NCI-H345 (cell line): Measurements from ENCODE around the gene WIPI1.
"Not testable (repeated sequence)": the region's sequence is repeated elsewhere in the genome, so short reads cannot be mapped to it uniquely, and the experiment has no call there.

Experiments used
- DNase-seq: peaks from one replicate; lab custom pipeline; 2025; lab: John Stamatoyannopoulos, UW

The WIPI1 gene

DNA sequence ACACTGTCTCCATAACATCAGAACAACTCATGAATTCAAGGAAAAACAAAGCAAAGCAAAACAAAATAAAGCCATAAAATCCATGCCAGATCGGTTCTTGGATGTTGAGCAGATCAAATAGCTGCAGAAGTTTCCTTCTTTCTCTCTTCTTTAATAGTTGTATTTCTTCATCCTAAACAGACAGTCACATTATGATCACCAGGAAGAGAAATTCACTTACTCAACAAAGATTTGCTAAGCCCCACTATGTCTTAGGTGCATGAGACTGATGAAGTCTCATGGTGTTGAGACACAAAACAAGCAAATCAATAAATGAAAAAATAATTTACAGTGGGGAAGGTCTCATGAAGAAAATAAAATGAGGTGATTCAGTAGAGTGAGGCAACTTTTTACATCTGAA lies 72.8 kb downstream of the WIPI1 start:
- no peak for DNase-seq

DNA sequence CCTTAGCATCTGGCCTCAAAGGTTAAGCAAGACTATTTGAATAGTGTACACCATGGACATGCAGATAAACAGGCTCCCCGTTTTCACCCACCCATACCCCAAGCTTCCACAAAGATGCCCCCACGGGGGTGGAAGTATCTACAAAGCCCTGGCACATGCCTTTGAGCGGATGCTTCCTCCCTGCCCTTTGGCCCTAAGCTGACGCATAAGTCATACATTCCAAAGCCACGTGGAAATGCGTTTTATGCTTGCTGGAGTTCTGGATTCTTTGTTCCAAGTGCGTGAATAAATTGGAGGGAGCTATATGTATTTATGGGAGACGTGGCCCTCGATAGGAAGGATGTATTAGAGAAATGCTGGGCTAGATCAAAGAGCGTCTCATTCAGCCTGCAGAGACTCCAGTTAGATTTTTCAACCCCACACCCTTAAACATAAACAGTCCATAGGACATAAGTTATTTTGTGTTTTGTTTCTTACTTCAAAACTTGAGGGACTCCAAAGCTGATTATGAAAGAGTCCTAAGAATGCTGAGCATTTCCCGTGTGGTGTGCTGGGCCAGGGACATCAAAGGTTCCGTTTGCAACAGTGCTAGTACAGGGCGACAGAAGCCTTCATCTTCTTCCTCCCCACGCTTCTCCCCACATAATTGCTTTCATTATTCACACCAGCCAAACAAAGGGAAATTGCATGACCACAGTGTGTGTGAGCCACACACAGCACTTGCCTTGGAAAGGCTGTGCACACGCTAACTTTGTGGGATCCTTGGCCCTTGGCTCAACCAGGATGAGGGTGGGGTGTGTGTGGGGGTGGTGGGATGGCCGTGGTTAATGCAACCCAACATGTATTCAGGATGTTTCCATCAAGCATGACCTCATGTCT lies 73.6 kb downstream of the WIPI1 start:
- DNase-seq = no peak

DNA sequence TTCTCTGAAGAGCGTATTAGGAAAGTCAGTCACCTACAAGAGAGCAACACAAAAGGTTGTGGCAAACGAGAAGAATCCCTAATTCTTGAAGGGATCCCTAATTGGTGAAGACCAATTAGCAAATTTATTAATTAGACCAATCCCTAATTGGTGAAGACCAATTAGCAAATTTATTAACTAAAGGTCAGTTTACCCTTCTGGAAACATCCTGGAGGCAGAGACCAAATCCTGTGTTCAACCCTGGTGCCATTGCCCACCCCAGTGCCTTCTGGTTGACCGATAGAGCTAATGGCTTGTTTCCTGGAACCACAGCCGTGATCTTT lies 74.2 kb downstream of the WIPI1 start:
- no peak for DNase-seq

DNA sequence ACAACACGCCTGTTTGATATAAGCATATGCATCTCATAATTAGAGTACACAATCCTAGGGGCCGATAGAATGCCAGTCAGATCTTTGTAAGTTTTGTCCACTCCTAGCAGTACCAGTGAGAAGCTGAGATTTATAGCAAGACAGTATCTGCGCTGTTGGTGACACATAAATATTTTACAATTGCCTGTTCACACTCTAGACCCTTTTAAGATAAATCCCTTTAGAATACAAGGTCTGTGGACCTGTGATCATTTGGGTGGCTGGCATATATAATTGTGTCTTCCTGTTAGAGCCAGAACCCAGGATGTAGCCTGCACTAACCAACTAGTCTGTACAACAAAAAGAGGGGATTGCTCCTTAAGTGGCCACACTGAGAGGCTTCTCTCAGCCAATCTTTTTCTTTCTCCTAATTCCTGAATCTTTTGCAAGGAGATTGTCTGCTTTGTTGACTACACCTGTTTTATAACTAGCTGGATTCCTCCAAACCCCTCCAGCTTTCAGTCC lies 74.7 kb downstream of the WIPI1 start:
- DNase-seq = no peak

DNA sequence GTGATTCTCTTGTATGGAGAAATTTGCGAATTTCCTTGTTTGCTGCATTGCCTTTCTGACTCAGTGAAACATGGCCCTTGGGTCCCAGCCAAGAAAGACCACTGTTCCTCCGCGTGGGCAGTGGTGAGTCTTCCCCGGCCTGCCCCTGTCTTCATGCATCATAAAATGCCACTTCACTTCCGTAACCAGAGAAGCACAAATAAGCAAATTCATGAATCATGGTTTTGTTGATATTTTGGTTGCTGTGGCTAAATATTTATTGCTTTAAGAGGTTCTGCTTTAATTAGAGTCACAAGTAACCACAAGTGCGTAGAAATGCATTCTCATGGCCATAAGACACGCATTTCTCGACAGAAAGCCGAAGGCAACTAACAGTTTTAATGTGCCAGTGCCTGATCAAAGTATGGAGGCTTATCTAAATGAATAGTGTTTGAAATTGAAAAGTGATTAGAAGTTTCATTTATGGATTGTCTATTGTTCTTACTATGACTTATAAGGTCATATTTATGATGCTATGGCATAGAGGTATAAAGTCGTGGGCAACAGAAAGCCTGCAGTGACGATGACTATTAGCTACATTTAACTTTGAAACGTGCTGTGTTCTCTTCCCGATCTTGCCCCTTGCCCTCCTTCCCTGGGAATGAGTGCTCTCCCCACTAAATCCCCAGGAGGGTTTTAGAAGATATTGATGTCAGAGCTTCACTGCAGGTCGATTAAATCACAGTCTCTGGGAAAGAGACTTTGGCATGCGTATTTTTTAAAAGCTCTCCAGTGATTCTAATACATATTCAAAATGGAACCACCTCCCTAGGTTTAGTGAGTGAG lies 76.0 kb downstream of the WIPI1 start:
- no peak for DNase-seq

DNA sequence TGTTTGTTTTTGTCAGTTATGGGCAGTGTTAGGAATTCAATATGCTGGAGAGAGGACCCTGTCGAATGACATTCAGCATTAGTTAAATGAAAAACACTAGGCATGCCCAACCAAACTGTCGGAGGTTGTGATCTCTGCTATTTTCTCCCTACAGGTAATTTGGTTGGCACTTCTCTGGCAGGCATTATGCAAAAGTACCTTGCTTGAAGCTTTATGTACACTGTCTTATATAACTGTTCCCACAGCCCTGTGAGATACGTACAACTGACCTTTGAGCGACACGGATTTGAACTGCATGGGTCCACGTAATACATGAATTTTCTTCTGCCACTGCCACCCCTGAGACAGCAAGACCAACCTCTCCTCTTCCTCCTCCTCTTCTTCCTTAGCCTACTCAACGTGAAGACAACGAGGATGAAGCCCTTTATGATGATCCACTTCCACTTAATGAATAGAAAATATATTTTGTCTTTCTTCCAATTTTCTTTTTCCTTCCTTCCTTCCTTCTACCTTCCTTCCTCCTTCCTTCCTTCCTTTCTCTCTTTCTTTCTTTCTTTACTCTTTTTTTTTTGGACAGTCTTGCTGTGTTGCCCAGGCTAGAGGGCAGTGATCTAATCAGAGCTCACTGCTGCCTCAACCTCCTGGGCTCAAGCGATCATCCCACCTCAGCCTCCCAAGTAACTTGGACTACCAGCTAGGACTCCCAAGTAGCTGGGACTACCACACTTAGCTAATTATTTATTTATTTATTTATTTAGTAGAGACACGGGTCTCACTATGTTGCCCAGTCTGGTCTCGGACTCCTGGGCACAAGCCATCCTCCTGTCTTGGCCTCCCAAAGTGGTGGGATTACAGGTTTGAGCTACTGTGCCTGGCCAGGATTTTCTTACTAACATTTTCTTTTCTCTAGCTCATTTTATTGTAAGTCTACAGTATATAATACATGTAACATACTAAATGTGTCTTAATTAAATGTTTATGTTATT lies 77.3 kb downstream of the WIPI1 start:
- no peak for DNase-seq

DNA sequence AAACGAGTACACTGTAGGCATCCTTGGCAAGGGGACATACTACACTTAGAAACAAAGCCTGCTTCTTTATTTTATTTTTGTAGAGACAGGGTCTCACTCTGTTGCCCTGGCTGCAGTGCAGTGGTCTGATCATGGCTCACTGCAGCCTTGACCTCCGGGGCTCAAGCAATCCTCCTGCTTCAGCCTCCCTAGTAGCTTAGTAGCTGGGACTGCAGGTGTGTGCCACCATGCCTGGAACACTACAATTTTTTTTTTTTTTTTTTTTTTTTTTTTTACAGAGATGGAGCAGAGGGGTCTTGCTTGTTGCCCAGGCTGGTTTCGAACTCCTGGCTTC lies 78.2 kb downstream of the WIPI1 start:
- no peak for DNase-seq

DNA sequence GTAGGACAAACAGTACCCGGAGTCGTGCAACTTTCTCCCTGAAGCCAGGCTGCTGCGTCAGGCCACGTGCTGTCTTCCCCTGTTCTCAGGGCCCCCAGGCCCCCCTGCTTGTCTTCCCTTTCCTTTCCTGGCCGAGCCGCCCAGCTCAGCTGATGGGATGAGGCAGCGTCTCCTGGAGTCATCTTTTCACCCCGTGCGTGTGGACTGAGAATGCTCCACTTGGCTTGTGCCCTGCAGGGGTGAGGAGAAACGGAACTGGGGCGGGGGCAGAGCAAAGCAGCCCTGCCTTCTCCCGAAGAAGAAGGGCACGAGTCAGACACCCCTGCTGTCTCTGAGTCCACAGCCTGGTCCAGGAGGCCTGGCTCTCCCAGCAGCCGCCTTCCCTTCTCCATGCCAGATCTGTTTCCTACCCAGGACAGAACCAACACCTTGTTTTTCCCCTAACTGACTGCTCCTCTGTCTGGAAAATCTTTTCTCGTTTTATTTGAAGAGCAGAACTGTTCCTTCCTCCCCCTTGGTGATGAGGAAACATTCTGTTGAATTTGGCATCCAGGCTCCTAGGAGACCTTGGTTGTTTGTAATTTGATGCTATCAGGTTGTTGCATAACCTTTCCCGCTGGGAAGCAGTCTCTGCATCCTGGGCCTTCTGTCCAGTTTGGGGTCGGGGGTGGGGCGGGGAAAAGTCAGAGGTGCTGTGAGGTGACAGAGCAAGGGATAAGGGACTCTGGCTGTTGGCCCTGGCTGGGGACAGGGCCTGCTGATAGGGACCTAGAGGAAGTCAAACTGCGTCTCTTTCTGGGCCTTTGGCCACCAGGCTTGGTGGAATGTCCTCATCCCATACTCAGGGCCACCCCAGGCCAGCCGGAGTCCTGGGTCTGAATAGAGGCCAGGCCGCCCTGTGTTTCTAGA lies 78.8 kb downstream of the WIPI1 start:
- DNase-seq = peak; percentile 34

DNA sequence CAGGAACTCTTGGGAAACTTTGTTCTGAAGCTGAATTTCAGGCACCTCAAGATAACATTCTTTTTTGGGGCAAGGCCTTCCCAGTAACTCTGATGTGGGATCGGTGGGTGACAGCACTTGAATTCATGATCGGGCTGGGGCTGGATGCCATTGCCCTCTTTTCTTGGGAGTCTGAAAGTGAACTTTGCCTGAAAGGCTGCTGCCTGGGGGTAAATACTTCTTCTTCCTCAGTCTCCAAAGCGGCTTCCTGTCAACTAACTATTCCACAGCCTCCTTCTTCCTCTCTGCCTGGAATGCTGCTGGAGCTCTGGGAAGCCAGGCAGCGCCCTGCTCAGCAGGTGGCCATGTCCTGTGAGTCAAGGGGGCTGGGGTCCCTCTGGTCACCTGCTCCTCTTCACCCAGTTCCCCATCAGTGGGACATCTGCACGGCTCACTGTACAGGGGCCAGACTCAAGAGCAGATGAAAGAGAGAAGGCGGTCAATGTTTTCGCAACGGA lies 79.5 kb downstream of the WIPI1 start:
- no peak for DNase-seq

DNA sequence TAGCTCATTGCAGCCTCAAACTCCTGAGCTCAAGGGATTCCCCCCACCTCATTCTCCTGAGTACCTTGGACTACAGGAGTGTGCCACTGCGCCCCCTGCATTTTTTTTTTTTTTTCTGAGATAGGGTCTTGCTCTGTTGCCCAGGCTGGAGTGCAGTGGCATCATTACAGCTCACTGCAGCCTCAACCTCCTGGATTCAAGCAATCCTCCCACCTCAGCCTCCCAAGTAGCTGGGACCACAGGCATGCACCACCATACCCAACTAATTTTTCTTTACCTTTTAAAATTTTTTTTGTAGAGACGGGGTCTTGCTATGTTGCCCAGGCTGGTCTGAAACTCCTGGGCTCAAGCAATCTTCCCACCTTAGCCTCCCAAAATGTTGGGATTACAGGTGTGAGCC lies 81.1 kb downstream of the WIPI1 start:
- DNase-seq = not testable (repeated sequence)

DNA sequence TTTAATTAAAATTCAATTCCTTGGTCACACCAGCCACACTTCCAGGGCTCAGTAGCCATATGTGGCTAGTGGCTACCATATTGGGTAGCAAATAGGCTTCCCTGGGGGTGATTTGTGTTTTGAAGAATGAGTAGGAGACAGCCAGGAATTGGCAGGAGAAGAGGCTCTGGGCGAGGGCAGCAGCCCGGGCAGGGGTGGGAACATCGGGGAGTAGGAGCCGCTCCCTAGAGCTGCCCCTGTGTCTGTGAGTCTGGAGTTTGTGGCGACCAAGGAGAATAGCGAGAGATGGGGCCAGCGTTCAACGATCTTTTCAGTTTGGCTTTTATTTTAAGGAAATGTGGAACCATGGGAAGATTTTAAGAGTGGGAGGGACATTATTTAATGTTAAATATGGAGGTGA lies 81.7 kb downstream of the WIPI1 start:
- no peak for DNase-seq
